ENCODE results near the gene MYO1D.

DNA sequence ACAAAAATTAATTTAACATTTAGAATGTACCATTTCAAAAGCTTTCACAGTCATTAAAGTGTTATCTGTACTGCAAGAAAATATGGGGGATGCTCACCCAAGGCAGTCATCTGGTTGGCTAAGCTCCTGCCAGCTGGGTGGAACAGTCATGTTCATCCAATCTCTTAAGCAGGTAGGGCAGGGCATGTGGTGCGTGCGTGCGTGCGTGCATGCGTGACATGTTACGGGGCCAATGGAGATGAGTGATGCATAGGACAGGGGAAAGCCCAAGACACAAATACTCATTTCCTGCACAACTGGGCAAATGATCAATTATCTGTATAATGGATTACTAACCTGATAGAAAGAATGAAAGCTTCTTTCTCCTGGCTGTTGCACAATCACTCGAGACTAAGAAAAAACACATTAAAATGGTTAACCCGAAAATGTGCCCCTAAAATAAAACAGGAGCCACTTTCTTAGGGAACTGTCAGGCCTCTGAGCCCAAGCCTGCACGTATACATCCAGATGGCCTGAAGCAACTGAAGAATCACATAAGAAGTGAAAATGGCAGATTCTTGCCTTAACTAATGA, 104.4 kb downstream of the MYO1D start:
- TF ChIP-seq EGR1 (IDR thresholded peaks at IDR 0.05; ENCODE audit: low read depth) (no peak), EZH2 (IDR thresholded peaks at IDR 0.05) (no peak), SIN3A (IDR thresholded peaks at IDR 0.05; ENCODE audit: low read depth) (no peak), POLR2A (IDR thresholded peaks at IDR 0.05; ENCODE audit: borderline replicate concordance, extremely low read depth, insufficient read depth, insufficient read length) (no peak), MAX (IDR thresholded peaks at IDR 0.05) (no peak), EZH2phosphoT487 (IDR thresholded peaks at IDR 0.05; ENCODE audit: borderline replicate concordance) (no peak), POLR2AphosphoS5 (IDR thresholded peaks at IDR 0.05; ENCODE audit: low read depth, low read length) (no peak), SP1 (IDR thresholded peaks at IDR 0.05; ENCODE audit: low read depth) (no peak), RAD21 (IDR thresholded peaks at IDR 0.05; ENCODE audit: low read depth) (no peak), ATF3 (IDR thresholded peaks at IDR 0.05) (no peak), JUND (IDR thresholded peaks at IDR 0.05) (no peak)
- TF ChIP-seq, protein P1, sequence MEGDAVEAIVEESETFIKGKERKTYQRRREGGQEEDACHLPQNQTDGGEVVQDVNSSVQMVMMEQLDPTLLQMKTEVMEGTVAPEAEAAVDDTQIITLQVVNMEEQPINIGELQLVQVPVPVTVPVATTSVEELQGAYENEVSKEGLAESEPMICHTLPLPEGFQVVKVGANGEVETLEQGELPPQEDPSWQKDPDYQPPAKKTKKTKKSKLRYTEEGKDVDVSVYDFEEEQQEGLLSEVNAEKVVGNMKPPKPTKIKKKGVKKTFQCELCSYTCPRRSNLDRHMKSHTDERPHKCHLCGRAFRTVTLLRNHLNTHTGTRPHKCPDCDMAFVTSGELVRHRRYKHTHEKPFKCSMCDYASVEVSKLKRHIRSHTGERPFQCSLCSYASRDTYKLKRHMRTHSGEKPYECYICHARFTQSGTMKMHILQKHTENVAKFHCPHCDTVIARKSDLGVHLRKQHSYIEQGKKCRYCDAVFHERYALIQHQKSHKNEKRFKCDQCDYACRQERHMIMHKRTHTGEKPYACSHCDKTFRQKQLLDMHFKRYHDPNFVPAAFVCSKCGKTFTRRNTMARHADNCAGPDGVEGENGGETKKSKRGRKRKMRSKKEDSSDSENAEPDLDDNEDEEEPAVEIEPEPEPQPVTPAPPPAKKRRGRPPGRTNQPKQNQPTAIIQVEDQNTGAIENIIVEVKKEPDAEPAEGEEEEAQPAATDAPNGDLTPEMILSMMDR (IDR thresholded peaks at IDR 0.05 in 2 of 3, conservative IDR thresholded peaks at IDR 0.05 in 1 of 3; ENCODE audit: borderline replicate concordance in 1 of 3, insufficient read depth in 1 of 3, low read depth in 2 of 3, low read length in 2 of 3), result no peak
- TF ChIP-seq, protein P2, sequence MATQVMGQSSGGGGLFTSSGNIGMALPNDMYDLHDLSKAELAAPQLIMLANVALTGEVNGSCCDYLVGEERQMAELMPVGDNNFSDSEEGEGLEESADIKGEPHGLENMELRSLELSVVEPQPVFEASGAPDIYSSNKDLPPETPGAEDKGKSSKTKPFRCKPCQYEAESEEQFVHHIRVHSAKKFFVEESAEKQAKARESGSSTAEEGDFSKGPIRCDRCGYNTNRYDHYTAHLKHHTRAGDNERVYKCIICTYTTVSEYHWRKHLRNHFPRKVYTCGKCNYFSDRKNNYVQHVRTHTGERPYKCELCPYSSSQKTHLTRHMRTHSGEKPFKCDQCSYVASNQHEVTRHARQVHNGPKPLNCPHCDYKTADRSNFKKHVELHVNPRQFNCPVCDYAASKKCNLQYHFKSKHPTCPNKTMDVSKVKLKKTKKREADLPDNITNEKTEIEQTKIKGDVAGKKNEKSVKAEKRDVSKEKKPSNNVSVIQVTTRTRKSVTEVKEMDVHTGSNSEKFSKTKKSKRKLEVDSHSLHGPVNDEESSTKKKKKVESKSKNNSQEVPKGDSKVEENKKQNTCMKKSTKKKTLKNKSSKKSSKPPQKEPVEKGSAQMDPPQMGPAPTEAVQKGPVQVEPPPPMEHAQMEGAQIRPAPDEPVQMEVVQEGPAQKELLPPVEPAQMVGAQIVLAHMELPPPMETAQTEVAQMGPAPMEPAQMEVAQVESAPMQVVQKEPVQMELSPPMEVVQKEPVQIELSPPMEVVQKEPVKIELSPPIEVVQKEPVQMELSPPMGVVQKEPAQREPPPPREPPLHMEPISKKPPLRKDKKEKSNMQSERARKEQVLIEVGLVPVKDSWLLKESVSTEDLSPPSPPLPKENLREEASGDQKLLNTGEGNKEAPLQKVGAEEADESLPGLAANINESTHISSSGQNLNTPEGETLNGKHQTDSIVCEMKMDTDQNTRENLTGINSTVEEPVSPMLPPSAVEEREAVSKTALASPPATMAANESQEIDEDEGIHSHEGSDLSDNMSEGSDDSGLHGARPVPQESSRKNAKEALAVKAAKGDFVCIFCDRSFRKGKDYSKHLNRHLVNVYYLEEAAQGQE (IDR thresholded peaks at IDR 0.05; ENCODE audit: low read depth), result no peak

Data from HCT116 (cell line).